SHP77 (cell line): ENCODE measurements around the gene FBLN7.
"Not testable (repeated sequence)": the region's sequence is repeated elsewhere in the genome, so short reads cannot be mapped to it uniquely, and the experiment has no call there.

Experiments
- DNase-seq, 2 experiments: peaks; one replicate each; lab custom pipeline; 2025; lab: John Stamatoyannopoulos, UW

Gene FBLN7

GRCh38 chr2:112184121-112184520, 45.9 kb downstream of the FBLN7 start:
- no peak for DNase-seq

GRCh38 chr2:112185131-112185530, 46.9 kb downstream of the FBLN7 start:
- DNase-seq, result no peak

DNA sequence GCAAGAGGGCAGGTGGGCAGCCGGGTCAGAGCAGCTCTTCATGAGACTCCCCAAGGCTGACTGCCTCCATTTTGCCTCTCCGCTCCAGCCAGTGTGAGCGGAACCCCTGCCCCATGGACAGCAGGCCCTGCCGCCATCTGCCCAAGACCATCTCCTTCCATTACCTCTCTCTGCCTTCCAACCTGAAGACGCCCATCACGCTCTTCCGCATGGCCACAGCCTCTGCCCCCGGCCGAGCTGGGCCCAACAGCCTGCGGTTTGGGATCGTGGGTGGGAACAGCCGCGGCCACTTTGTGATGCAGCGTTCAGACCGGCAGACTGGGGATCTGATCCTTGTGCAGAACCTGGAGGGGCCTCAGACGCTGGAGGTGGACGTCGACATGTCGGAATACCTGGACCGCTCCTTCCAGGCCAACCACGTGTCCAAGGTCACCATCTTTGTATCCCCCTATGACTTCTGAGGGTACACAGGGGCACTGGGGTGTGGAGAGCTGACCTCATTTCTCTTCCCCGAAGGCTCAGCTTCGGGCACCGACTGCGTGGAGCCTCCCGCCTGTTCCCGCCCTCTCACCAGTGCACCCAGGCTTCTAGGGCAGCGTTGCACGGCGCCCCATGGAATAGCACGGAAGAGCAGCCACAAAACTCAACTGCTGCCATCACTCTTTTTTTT, 49.0 kb downstream of the FBLN7 start:
- no peak for DNase-seq

- no peak for DNase-seq
Observed at GRCh38 chr2:112187805-112188596, 49.8 kb downstream of the FBLN7 start.

GRCh38 chr2:112189001-112189556, 50.9 kb downstream of the FBLN7 start:
- DNase-seq, result no peak

- DNase-seq, result no peak
Observed at GRCh38 chr2:112194028-112194427, 55.8 kb downstream of the FBLN7 start.

DNA sequence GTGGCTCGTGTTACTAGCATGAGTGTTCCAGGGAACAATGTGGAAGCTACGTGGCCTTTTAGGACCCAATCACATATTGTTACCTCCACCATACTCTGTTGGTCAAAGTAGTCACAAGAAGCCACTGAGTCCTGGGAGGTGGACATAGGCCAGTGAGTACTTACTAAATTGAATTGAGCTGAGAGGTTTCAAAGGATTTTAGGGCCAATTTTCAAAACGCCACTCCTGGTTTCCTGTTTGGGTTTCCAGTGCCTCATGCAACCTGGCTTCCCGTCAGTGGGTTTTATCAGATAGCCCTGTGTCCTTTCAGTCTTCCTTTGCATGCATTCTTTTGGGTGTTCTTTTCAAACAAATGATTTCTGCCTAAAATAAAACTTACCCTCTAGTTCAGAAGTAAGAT, 56.3 kb downstream of the FBLN7 start:
- no peak for DNase-seq

- DNase-seq, result no peak
Observed at GRCh38 chr2:112195167-112195766, 57.1 kb downstream of the FBLN7 start.

DNA sequence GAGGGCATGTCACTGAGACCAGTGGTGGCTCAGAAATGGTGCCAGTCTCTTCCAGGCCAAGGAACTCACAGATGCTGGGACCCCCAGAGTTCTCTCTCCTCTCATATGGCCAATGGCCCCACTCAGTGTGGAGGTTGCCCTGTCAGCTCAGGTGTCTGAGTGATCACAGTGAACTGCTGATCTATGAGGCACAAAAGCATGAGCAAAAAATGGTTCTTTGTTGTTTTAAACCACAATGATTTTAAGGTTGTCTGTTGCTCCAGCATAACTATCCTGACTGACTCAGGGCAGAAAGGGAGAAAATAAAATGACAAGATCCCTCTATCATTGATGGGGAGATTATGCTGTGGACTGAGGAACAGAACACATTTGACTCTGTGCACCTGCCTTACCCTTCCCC, 57.8 kb downstream of the FBLN7 start:
- no peak for DNase-seq

- DNase-seq, result no peak
Observed at GRCh38 chr2:112197868-112198267, 59.7 kb downstream of the FBLN7 start.

DNA sequence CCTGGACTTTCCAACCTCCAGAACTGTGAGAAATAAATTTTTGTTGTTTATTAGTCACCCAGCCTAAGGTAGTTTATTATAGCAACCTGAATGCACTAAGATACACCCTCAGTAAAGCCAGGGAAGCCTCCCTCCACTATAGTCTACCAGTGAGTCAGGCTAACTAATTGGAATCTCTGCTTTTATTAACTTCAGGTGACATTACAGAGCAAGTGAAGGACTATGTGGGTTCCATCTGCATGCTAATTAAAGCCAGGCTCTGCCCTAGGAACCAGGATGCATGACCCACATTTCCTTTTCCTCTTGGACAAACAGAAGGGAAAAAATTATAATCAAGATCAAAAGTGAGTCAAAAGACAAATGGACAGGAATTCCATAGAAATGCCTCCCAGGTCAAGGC, 60.6 kb downstream of the FBLN7 start:
- no peak for DNase-seq

DNA sequence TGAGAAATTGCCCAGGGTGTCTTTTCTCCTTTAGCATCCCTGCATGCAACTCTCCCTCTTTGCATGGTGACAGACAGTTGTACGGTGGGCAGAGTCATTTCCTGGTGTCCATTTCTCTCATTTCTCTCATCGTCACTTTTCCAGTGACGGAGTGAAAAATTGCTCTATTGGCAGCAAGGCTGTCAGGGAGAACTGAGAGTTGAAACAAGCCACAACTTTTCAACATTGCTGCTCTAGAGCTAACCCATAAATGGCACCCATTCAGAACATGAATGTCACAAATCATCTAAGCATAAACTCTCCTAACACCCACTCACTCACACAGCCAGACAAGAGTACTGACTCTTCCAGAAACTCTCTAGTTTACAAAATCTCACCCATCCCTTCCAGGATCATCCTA, 61.0 kb downstream of the FBLN7 start:
- no peak for DNase-seq

DNA sequence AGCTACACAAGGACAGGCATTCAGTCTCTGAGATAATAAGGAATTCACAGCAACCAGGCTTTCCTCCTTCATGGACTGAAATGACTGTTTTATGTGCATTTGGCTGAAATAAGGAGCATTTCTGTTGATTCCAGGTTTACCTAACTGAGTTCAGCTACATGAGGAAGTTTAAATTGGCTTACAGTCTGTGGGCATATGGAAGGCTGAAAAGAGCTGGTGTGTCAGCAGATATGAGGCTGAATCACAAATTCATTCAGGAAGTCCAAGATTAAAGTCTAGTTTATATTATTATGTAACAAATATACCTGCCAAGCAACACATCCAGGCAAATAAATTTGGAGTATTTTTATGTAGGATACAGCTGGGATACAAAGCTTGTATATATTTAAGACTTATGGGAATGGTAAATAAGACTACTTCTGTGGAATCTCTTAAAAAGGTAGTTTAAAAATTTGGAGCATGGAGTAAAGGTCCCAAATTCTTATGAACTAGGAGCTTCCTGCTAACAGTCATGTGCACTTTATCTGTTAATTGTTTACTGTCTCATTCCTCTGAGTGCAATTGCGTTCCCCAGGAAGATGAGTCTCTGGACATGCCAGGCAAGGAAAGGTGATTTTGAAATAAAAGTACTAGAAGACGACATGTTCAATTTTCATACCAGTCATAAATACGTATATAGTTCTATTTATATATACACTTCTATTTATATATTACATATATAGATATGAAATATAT, 63.7 kb downstream of the FBLN7 start:
- DNase-seq, result no peak

DNA sequence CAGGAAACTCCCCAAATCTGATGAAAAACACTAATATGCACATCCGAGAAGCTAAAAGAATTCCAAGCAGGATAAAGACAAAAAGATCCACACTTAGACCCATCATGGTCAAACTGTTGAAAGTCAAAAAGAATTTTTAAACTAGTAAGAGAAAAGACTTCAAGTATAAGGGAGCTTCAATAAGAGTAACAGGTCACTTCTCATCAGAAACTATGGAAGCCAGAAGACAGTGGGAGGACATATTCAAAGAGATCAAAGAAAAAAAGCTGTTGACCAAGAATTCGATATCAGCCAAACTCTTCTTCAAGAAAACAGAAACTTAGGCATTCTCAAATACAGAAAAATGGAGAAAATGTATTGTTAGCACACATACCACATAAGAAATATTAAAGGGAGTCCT, 66.2 kb downstream of the FBLN7 start:
- no peak for DNase-seq

DNA sequence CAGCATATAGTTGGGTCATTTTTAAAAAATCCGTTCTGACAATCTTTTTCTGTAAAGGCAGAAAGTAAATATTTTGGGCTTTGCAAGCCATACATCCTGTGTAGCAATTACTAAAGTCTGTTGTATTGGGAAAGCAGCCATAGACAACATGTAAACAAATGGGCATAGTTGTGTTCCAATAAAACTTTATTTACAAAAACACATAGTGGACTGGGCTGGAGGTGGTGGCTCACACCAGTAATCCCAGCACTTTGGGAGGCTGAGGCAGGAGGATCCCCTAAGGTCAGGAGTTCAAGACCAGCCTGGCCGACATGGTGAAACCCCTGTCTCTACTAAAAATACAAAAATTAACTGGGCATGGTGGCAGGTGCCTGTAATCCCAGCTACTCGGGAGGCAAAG, 69.7 kb downstream of the FBLN7 start:
- not testable (repeated sequence) for DNase-seq

DNA sequence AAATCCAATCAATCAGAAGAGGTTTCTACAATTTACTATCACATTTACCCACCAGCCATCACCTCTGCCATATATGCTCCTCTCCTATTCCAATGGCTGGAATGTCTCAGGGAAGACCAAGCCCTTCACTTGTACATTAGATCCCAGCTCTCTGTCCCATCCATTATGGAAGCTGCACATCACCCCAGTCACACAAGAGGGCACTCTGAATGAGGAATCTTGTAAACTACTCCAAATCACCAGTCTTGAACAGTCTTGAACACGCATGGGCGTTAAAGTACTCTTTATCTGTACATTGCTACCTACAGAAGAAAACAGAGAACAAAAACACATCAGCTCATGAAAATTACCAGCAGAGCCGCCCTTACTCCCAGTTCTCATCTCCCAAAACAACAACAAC, 78.0 kb downstream of the FBLN7 start:
- DNase-seq, result no peak

DNA sequence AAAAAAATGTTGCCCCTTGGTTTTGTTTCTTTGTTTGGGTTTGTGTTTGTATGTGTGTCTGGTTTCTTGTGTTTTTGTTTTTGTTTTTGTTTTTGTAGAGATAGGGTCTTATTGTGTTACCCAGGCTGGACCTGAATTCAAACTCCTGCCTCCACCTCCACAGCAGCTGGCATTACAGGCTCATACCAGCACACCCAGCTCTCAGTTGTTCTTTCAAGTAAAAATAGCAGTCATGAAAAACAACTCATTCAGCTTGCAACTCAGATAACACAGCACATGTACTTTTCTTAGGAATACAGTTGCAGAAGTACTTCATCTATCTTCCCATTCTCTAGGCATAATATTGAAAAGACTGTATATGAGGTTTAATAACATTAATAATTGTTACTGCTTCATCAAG, 79.7 kb downstream of the FBLN7 start:
- DNase-seq, result no peak

GRCh38 chr2:112220186-112220585, 82.0 kb downstream of the FBLN7 start:
- DNase-seq, result no peak

- no peak for DNase-seq
Observed at GRCh38 chr2:112220831-112221230, 82.6 kb downstream of the FBLN7 start.

GRCh38 chr2:112229348-112229747, 91.2 kb downstream of the FBLN7 start:
- DNase-seq, result no peak

- DNase-seq, result no peak
Observed at GRCh38 chr2:112230371-112230770, 92.2 kb downstream of the FBLN7 start.
